ENCODE results near the gene KIAA0930.

DNA sequence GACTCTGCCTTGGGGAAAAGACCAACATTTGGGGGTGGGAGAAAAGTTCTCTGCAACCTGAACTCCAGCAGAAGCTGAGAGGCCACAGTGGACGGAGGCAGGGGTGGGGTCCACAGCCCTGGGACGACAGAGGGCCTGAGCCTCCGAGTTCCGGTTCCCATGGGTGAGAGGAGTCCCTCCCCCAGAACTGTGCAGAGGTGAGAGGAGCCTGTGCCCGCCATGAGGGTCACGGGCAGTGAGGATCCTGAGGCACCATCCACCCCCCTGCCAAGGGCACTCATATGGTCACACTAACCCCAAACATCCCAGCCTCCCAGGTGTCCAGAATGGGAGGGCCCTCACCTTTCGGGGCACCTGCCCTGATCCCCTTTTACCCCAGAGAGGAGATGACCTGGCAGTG lies 30.5 kb downstream of the KIAA0930 start:
- TF ChIP-seq, protein P1, sequence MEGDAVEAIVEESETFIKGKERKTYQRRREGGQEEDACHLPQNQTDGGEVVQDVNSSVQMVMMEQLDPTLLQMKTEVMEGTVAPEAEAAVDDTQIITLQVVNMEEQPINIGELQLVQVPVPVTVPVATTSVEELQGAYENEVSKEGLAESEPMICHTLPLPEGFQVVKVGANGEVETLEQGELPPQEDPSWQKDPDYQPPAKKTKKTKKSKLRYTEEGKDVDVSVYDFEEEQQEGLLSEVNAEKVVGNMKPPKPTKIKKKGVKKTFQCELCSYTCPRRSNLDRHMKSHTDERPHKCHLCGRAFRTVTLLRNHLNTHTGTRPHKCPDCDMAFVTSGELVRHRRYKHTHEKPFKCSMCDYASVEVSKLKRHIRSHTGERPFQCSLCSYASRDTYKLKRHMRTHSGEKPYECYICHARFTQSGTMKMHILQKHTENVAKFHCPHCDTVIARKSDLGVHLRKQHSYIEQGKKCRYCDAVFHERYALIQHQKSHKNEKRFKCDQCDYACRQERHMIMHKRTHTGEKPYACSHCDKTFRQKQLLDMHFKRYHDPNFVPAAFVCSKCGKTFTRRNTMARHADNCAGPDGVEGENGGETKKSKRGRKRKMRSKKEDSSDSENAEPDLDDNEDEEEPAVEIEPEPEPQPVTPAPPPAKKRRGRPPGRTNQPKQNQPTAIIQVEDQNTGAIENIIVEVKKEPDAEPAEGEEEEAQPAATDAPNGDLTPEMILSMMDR (IDR thresholded peaks at IDR 0.05) = no peak
- TF ChIP-seq POLR2A (IDR thresholded peaks at IDR 0.05) (no peak), EP300 (IDR thresholded peaks at IDR 0.05) (no peak)
